H9 (cell line): ENCODE results near the gene FEV. TPM values are rescaled to one million over a fixed set of nuclear protein-coding genes. Genes with fewer than 3 reads are reported as not detected.

Source experiments
- DNase-seq: peaks from one replicate; pipeline ENCODE4 v3.0.0-alpha.2; 2017
- H2AFZ ChIP-seq: one replicate; pipeline ENCODE4 v1.6.1; 2013; ENCODE audit warnings: mild to moderate bottlenecking, low read length, control low read depth, moderate library complexity
- H2AK5ac ChIP-seq: 2 replicates; pipeline ENCODE4 v1.6.1; 2013; ENCODE audit warnings: low read length, control low read depth, mixed read lengths; ENCODE audit not compliant: insufficient read length
- H2BK120ac ChIP-seq: one replicate; pipeline ENCODE4 v1.6.1; 2013; ENCODE audit warnings: low read depth, mild to moderate bottlenecking, low read length, control low read depth, inconsistent platforms; ENCODE audit not compliant: poor library complexity, severe bottlenecking
- H2BK12ac ChIP-seq: 2 replicates; pipeline ENCODE4 v1.6.1; 2013; ENCODE audit warnings: low read length, control low read depth, mixed read lengths, low read depth; ENCODE audit not compliant: insufficient read length
- H2BK15ac ChIP-seq: 2 replicates; pipeline ENCODE4 v1.6.1; 2013; ENCODE audit warnings: low read depth, low read length, control low read depth
- H2BK20ac ChIP-seq: one replicate; pipeline ENCODE4 v1.6.1; 2013; ENCODE audit warnings: low read depth, mild to moderate bottlenecking, low read length, control low read depth, inconsistent platforms; ENCODE audit not compliant: poor library complexity, severe bottlenecking
- H2BK5ac ChIP-seq: 2 replicates; pipeline ENCODE4 v1.6.1; 2013; ENCODE audit warnings: low read length, control low read depth, mixed read lengths; ENCODE audit not compliant: insufficient read length
- H3K14ac ChIP-seq: 2 replicates; pipeline ENCODE4 v1.6.1; 2013; ENCODE audit warnings: low read length, control low read depth; ENCODE audit not compliant: insufficient read depth
- H3K18ac ChIP-seq: 2 replicates; pipeline ENCODE4 v1.6.1; 2013; ENCODE audit warnings: low read depth, mild to moderate bottlenecking, mixed read lengths, low read length, control low read depth; ENCODE audit not compliant: insufficient read length
- H3K23ac ChIP-seq: 2 replicates; pipeline ENCODE4 v1.6.1; 2013; ENCODE audit warnings: low read length, control low read depth, mixed read lengths, low read depth; ENCODE audit not compliant: insufficient read length
- H3K23me2 ChIP-seq: 2 replicates; pipeline ENCODE4 v1.6.1; 2013; ENCODE audit warnings: low read depth, mild to moderate bottlenecking, mixed read lengths, low read length, control low read depth; ENCODE audit not compliant: insufficient read length, poor library complexity, severe bottlenecking
- H3K27ac ChIP-seq: 2 replicates; pipeline ENCODE4 v1.5.1; 2013; ENCODE audit warnings: low read length, control low read depth, mixed read lengths, low read depth; ENCODE audit not compliant: insufficient read length
- H3K27me3 ChIP-seq: 2 replicates; pipeline ENCODE4 v1.6.1; 2013; ENCODE audit warnings: low read length, control low read depth, inconsistent platforms; ENCODE audit not compliant: insufficient read depth
- H3K4ac ChIP-seq: 2 replicates; pipeline ENCODE4 v1.6.1; 2013; ENCODE audit warnings: low read depth, mild to moderate bottlenecking, control low read depth, inconsistent platforms, low read length, moderate library complexity
- H3K4me1 ChIP-seq: 2 replicates; pipeline ENCODE4 v1.6.1; 2013; ENCODE audit warnings: low read length, control low read depth, inconsistent platforms; ENCODE audit not compliant: insufficient read depth
- H3K4me2 ChIP-seq: 2 replicates; pipeline ENCODE4 v1.6.1; 2013; ENCODE audit warnings: low read length, control low read depth, mixed read lengths; ENCODE audit not compliant: insufficient read length, insufficient read depth
- H3K56ac ChIP-seq: 2 replicates; pipeline ENCODE4 v1.6.1; 2013; ENCODE audit warnings: low read depth, mild to moderate bottlenecking, mixed read lengths, low read length, control low read depth; ENCODE audit not compliant: insufficient read length
- H3K79me1 ChIP-seq: 2 replicates; pipeline ENCODE4 v1.6.1; 2013; ENCODE audit warnings: low read depth, mild to moderate bottlenecking, moderate library complexity, low read length, control low read depth, inconsistent platforms; ENCODE audit not compliant: insufficient read depth, poor library complexity, severe bottlenecking
- H3K79me2 ChIP-seq: 2 replicates; pipeline ENCODE4 v1.6.1; 2013; ENCODE audit warnings: low read length, control low read depth, inconsistent platforms; ENCODE audit not compliant: insufficient read depth
- H3K9ac ChIP-seq: 2 replicates; pipeline ENCODE4 v1.6.1; 2013; ENCODE audit warnings: low read length, control low read depth, mixed read lengths; ENCODE audit not compliant: insufficient read length; ENCODE audit errors: extremely low read depth
- H3K9me3 ChIP-seq: one replicate; pipeline ENCODE4 v1.6.1; 2013; ENCODE audit warnings: low read depth, low read length, inconsistent platforms; ENCODE audit not compliant: control insufficient read depth
- H3T11ph ChIP-seq: one replicate; pipeline ENCODE4 v1.6.1; 2013; ENCODE audit warnings: mild to moderate bottlenecking, low read length, control low read depth, inconsistent platforms
- H4K20me1 ChIP-seq: one replicate; pipeline ENCODE4 v1.6.1; 2013; ENCODE audit not compliant: control insufficient read depth, insufficient read length, insufficient read depth
- H4K5ac ChIP-seq: 2 replicates; pipeline ENCODE4 v1.6.1; 2013; ENCODE audit warnings: low read depth, mild to moderate bottlenecking, mixed read lengths, low read length, control low read depth; ENCODE audit not compliant: insufficient read length
- H4K8ac ChIP-seq: replicated peaks from 2 replicates; pipeline ENCODE4 v1.6.1; 2013; ENCODE audit warnings: low read length, control low read depth, mixed read lengths, low read depth; ENCODE audit not compliant: insufficient read length
- H4K91ac ChIP-seq: 2 replicates; pipeline ENCODE4 v1.6.1; 2013; ENCODE audit warnings: low read depth, mild to moderate bottlenecking, moderate library complexity, mixed read lengths, low read length, control low read depth; ENCODE audit not compliant: insufficient read length
- H3K27ac Mint-ChIP-seq, 3 experiments: 2 replicates in 2 of 3; 3 replicates in 1 of 3; pipeline ENCODE4 v1.8.0; 2020 to 2021; ENCODE audit warnings: mixed read lengths in 3 of 3, mild to moderate bottlenecking in 1 of 3, moderate library complexity in 1 of 3
- H3K27me3 Mint-ChIP-seq: 2 replicates; pipeline ENCODE4 v1.8.0; 2021; ENCODE audit warnings: low read depth, mild to moderate bottlenecking, moderate library complexity, mixed read lengths
- H3K36me3 Mint-ChIP-seq, 3 experiments: 2 replicates in 2 of 3; 3 replicates in 1 of 3; pipeline ENCODE4 v1.8.0; 2020 to 2021; ENCODE audit warnings: low read depth in 3 of 3, mixed read lengths in 3 of 3; ENCODE audit not compliant: insufficient read depth in 1 of 3
- H3K4me1 Mint-ChIP-seq, 2 experiments: 2 replicates each; pipeline ENCODE4 v1.8.0; 2020; ENCODE audit warnings: mixed read lengths in 2 of 2
- H3K4me3 Mint-ChIP-seq, 2 experiments: 2 replicates in 1 of 2; 3 replicates in 1 of 2; pipeline ENCODE4 v1.8.0; 2020 to 2021; ENCODE audit warnings: mild to moderate bottlenecking in 2 of 2, mixed read lengths in 2 of 2, moderate library complexity in 1 of 2
- H3K9me3 Mint-ChIP-seq, 2 experiments: 2 replicates in 1 of 2; 3 replicates in 1 of 2; pipeline ENCODE4 v1.8.0; 2020; ENCODE audit warnings: mild to moderate bottlenecking in 2 of 2, mixed read lengths in 2 of 2, moderate library complexity in 1 of 2
- CTCF ChIP-seq: fragments of 200-600 bp; sonication (generic); conservative IDR thresholded peaks from 3 replicates; pipeline ENCODE4 v1.8.0; 2021; ENCODE audit warnings: antibody characterized with exemption, mild to moderate bottlenecking
- WGBS: extraction: QIAGEN DNeasy Blood & Tissue Kit; methylation state at CpG from one replicate; pipeline ENCODE4 v1.1.7; 2013; ENCODE audit warnings: missing lambda C conversion rate, low lambda C conversion rate, mixed read lengths; ENCODE audit not compliant: insufficient read length; ENCODE audit errors: extremely low coverage; 5-methylcytosine and 5-hydroxymethylcytosine counted together
- total RNA-seq: library from RNA; stranded (reverse); gene quantifications from 2 replicates; pipeline ENCODE4 v1.2.1, GENCODE V29; 2021

Gene FEV
- total RNA-seq, 1 experiment from 2014 or later = not detected

DNA sequence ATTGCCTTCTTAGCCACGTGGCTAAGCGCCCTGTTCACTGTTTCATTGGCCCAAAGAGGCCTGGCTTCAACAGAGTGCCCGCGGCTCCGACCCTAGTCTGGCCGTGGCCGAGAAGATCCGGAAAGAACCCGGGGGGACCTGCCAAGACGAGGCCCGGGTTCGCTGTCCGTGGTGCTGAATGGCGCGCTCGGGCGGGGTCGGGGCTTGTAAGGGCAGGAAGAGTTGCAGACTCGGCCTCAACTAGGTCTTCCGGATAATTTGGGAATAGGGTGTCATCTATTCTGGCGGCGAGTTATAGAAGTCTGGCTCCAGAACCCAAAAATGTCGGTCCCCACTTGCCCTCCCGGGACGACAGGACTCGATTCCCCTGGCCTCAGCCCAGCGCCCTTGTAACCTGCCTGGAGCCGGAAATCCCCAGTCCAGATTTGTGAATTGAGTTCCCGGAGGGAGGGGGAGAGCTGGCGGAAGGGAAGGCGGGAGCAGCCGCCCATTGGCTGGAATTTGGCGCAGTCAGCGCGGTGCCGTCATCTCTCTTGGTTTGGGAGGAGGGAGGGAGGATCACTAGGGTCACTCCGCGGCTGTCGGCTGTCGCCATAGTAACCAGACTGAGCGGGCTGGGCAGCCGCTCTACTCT, 22.0 kb downstream of the FEV start:
- no peak overlapping the region for H2AFZ ChIP-seq
- no peak overlapping the region for H3K23ac ChIP-seq
- WGBS = no CpG with 5 or more reads among the region's 42 CpGs
- no peak overlapping the region for H2BK20ac ChIP-seq
- H3K18ac ChIP-seq = no peak overlapping the region
- H2BK5ac ChIP-seq = no peak overlapping the region
- TF ChIP-seq CTCF = no peak
- Mint-ChIP-seq H3K36me3 (no peaks in the 10 kb centered on the region; a peak in 3 of 7 replicates), H3K4me3 (peak overlapping the region; percentile 78 to 84), H3K27ac (peak overlapping the region in 1 of 3 experiments; percentile 96; a peak in 2 of 7 replicates), H3K4me1 (peaks cover 23 to 35% of the 10 kb centered on the region in 2 experiments), H3K9me3 (peaks cover 0 to 2% of the 10 kb centered on the region in 2 experiments; a peak in 2 of 5 replicates), H3K27me3 (peaks cover 64% of the 10 kb centered on the region)
- no peak overlapping the region for H3T11ph ChIP-seq
- H2BK12ac ChIP-seq = no peak overlapping the region
- H2AK5ac ChIP-seq = no peak overlapping the region
- no peak overlapping the region for H2BK15ac ChIP-seq
- H3K56ac ChIP-seq = no peak overlapping the region
- H4K91ac ChIP-seq = no peak overlapping the region
- no peak overlapping the region for H3K9ac ChIP-seq
- no peak overlapping the region for H3K27ac ChIP-seq
- H3K23me2 ChIP-seq = peaks cover 16% of the 10 kb centered on the region
- peaks cover 4% of the 10 kb centered on the region; the same call in 1 of the 2 replicates for H3K4me1 ChIP-seq
- H3K4ac ChIP-seq = no peak overlapping the region
- no peaks in the 10 kb centered on the region for H3K79me1 ChIP-seq
- no peak overlapping the region for H4K5ac ChIP-seq
- no peak overlapping the region for H4K8ac ChIP-seq
- DNase-seq = peak; percentile 98
- H3K27me3 ChIP-seq = peaks cover 20% of the 10 kb centered on the region
- H3K79me2 ChIP-seq = no peaks in the 10 kb centered on the region
- no peak overlapping the region for H3K14ac ChIP-seq
- H2BK120ac ChIP-seq = no peak overlapping the region
- no peaks in the 10 kb centered on the region for H3K9me3 ChIP-seq
- H4K20me1 ChIP-seq = no peaks in the 10 kb centered on the region
- peak overlapping the region; percentile 49 for H3K4me2 ChIP-seq
